Measurements from ENCODE around the gene PGAP3. TPM values are rescaled to one million over a fixed set of nuclear protein-coding genes. Genes with fewer than 3 reads are reported as not detected.
"Not testable (repeated sequence)": the region's sequence is repeated elsewhere in the genome, so short reads cannot be mapped to it uniquely, and the experiment has no call there.

PGAP3 gene
- polyA plus RNA-seq, 3 donors from 2014 or later = 24.0 to 47.1 (median 37.8) TPM

DNA sequence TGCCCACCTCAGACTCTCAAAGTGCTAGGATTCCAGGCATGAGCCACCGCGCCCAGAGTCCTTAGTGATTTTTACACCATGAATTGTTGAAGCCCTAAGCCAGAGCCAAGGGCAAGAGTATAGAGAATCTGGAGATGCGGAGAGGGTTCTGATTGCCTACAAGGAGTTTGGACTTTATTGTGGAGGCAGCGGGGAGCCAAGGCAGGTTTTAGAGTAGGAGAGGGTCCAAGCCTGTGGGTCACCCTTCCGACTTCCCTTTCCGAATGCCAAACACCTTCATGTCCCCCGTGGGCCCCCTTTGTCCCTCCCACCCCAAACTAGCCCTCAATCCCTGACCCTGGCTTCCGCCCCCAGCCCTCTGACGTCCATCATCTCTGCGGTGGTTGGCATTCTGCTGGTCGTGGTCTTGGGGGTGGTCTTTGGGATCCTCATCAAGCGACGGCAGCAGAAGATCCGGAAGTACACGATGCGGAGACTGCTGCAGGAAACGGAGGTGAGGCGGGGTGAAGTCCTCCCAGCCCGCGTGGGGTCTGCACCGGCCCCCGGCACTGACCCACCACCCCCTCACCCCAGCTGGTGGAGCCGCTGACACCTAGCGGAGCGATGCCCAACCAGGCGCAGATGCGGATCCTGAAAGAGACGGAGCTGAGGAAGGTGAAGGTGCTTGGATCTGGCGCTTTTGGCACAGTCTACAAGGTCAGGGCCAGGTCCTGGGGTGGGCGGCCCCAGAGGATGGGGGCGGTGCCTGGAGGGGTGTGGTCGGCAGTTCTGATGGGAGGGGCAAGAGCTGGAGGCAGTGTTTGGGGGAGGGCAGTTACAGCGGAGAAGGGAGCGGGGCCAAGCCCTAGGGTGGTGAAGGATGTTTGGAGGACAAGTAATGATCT is 35.4 kb upstream of the PGAP3 start:
- DNase-seq = no peak
- peak overlapping the region in 1 of 6 donors; percentile 68 for H3K27ac Mint-ChIP-seq
- H3K36me3 Mint-ChIP-seq = peaks cover 0 to 17% (median 5%) of the 10 kb centered on the region in 3 donors
- peaks cover 2 to 6% of the 10 kb centered on the region in 2 donors for H3K4me1 Mint-ChIP-seq
- no peaks in the 10 kb centered on the region for H3K9me3 Mint-ChIP-seq
- no peaks in the 10 kb centered on the region for H3K27me3 Mint-ChIP-seq (ENCODE audit: low read depth in 3 of 3)
- H3K4me3 Mint-ChIP-seq = no peak overlapping the region

- H3K27ac Mint-ChIP-seq = no peak overlapping the region
- H3K36me3 Mint-ChIP-seq = peaks cover 0 to 26% (median 9%) of the 10 kb centered on the region in 3 donors
- no peak for DNase-seq
- peaks cover 0 to 2% of the 10 kb centered on the region in 2 donors for H3K4me1 Mint-ChIP-seq
- no peaks in the 10 kb centered on the region for H3K27me3 Mint-ChIP-seq (ENCODE audit: low read depth in 3 of 3)
- H3K9me3 Mint-ChIP-seq = no peaks in the 10 kb centered on the region
- no peak overlapping the region for H3K4me3 Mint-ChIP-seq
Measured at GRCh38 chr17:39722104-39722503, 34.2 kb upstream of the PGAP3 start.

DNA sequence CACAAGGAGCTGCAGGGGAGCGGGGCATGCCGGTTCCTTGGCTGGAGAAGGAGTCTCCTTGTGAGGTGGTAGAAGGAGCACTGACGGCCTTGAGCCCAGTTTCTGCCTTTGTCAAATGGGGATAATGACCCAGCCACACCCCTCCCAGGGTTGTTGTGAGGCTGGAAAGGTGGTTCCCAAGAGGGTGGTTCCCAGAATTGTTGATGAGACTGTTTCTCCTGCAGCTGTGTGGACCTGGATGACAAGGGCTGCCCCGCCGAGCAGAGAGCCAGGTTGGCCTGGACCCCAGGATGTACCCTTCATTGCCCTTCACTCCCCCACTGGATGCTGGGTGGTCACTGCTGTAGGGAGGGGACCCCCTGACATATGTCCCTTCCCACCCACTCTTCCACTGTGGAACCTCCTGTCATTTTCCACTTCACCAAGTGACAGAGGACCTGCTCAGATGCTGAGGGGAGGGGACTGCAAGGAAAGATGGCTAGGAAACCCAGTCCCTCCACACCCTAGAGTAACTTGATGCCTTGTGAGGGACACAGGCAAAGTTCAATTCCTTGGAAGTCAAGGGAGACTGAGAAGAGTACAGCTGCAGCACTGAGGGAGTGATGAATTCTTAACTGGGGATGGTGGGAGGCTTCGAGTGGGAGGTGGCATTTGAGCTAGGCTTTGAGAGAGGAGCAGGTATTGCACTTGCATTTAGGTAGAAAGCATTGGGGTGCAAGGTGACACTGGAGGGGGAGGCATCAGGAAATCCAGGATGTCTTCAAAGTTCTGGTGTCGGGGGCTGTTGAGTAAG is 31.9 kb upstream of the PGAP3 start:
- H3K27me3 Mint-ChIP-seq (ENCODE audit: low read depth in 3 of 3) = no peaks in the 10 kb centered on the region
- H3K4me3 Mint-ChIP-seq = no peak overlapping the region
- H3K4me1 Mint-ChIP-seq = no peaks in the 10 kb centered on the region
- H3K36me3 Mint-ChIP-seq = peaks cover 0 to 20% (median 9%) of the 10 kb centered on the region in 3 donors
- DNase-seq = no peak
- H3K9me3 Mint-ChIP-seq = no peaks in the 10 kb centered on the region
- peak overlapping the region in 4 of 6 donors; percentile 2 to 69 (median 29) for H3K27ac Mint-ChIP-seq

DNA sequence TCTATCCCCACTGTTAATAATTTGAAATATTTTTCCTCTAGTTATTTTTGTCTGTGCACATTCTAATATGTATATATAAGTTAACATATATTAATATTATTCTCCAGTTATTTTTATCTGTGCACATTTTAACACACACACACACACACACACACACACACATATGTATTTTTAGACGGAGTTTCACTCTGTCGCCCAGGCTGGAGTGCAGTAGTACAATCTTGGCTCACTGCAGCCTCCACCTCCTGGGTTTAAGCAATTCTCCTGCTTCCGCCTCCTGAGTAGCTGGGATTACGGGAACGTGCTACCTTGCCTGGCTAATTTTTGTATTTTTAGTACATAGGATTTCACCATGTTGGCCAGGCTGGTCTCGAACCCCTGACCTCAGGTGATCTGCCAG is 29.8 kb upstream of the PGAP3 start:
- Mint-ChIP-seq H3K4me1 (peaks cover 2 to 3% of the 10 kb centered on the region in 2 donors), H3K9me3 (no peaks in the 10 kb centered on the region), H3K27me3 (ENCODE audit: low read depth in 3 of 3) (peaks cover 0 to 2% (median 0%) of the 10 kb centered on the region in 3 donors), H3K36me3 (peaks cover 2 to 17% (median 9%) of the 10 kb centered on the region in 3 donors), H3K27ac (peak overlapping the region in 1 of 6 donors; percentile 62), H3K4me3 (no peak overlapping the region)
- no peak for DNase-seq

DNA sequence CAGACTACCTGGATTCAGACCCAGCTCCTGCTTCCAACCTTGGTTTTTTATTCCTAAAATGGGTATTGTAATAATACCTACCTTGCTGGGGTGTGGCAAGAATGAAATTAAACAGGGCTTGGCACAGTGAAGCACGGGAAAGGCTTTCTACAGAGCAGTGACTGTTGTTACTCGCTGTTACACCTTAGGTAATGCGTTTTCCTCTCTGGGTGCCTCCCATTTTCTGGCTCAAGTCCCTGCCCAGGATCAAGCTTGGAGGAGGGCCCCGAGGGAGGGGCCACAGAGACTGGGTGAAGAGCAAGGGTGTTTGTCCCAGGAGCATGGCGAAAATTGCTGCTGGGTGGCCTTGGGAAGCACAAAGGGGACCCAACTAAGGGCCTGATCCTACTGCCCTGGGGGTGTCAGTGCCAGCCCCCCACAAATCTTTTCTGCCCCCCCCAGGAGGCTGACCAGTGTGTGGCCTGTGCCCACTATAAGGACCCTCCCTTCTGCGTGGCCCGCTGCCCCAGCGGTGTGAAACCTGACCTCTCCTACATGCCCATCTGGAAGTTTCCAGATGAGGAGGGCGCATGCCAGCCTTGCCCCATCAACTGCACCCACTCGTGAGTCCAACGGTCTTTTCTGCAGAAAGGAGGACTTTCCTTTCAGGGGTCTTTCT is 29.2 kb upstream of the PGAP3 start:
- Mint-ChIP-seq H3K9me3 (no peaks in the 10 kb centered on the region), H3K4me3 (no peak overlapping the region), H3K27ac (peak overlapping the region in 2 of 6 donors; percentile 53 to 62), H3K36me3 (peaks cover 7 to 23% (median 9%) of the 10 kb centered on the region in 3 donors), H3K27me3 (ENCODE audit: low read depth in 3 of 3) (peaks cover 0 to 2% (median 0%) of the 10 kb centered on the region in 3 donors), H3K4me1 (peaks cover 7 to 9% of the 10 kb centered on the region in 2 donors)
- DNase-seq = no peak

GRCh38 chr17:39716073-39716818 is 28.4 kb upstream of the PGAP3 start:
- no peak overlapping the region for H3K4me3 Mint-ChIP-seq
- DNase-seq = no peak
- H3K27ac Mint-ChIP-seq = no peak overlapping the region
- peaks cover 15 to 17% of the 10 kb centered on the region in 2 donors for H3K4me1 Mint-ChIP-seq
- no peaks in the 10 kb centered on the region for H3K9me3 Mint-ChIP-seq
- peaks cover 0 to 2% (median 0%) of the 10 kb centered on the region in 3 donors for H3K27me3 Mint-ChIP-seq (ENCODE audit: low read depth in 3 of 3)
- H3K36me3 Mint-ChIP-seq = peaks cover 7 to 23% (median 9%) of the 10 kb centered on the region in 3 donors

- Mint-ChIP-seq H3K4me1 (peaks cover 20 to 24% of the 10 kb centered on the region in 2 donors), H3K27ac (peak overlapping the region in 1 of 6 donors; percentile 40), H3K36me3 (peaks cover 7 to 23% (median 9%) of the 10 kb centered on the region in 3 donors)
Measured at GRCh38 chr17:39715375-39716072, 27.7 kb upstream of the PGAP3 start.

GRCh38 chr17:39714234-39714633 is 26.4 kb upstream of the PGAP3 start:
- no peaks in the 10 kb centered on the region for H3K9me3 Mint-ChIP-seq
- H3K4me1 Mint-ChIP-seq = peaks cover 33 to 37% of the 10 kb centered on the region in 2 donors
- DNase-seq = no peak
- H3K4me3 Mint-ChIP-seq = no peak overlapping the region
- peak overlapping the region in 2 of 6 donors; percentile 26 to 40 for H3K27ac Mint-ChIP-seq
- peaks cover 7 to 23% (median 9%) of the 10 kb centered on the region in 3 donors for H3K36me3 Mint-ChIP-seq
- H3K27me3 Mint-ChIP-seq (ENCODE audit: low read depth in 3 of 3) = peaks cover 0 to 2% (median 0%) of the 10 kb centered on the region in 3 donors

More at GRCh38 chr17:39715375-39716072, 27.7 kb upstream of the PGAP3 start:
- Mint-ChIP-seq H3K27me3 (ENCODE audit: low read depth in 3 of 3) (peaks cover 0 to 2% (median 0%) of the 10 kb centered on the region in 3 donors), H3K4me3 (no peak overlapping the region), H3K9me3 (no peaks in the 10 kb centered on the region)
- no peak for DNase-seq

DNA sequence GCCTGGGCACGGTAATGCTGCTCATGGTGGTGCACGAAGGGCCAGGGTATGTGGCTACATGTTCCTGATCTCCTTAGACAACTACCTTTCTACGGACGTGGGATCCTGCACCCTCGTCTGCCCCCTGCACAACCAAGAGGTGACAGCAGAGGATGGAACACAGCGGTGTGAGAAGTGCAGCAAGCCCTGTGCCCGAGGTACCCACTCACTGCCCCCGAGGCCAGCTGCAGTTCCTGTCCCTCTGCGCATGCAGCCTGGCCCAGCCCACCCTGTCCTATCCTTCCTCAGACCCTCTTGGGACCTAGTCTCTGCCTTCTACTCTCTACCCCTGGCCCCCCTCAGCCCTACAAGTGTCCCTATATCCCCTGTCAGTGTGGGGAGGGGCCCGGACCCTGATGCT is 24.0 kb upstream of the PGAP3 start:
- H3K27me3 Mint-ChIP-seq (ENCODE audit: low read depth in 3 of 3) = peaks cover 0 to 4% (median 0%) of the 10 kb centered on the region in 3 donors
- H3K4me1 Mint-ChIP-seq = peaks cover 56 to 61% of the 10 kb centered on the region in 2 donors
- H3K36me3 Mint-ChIP-seq = peaks cover 0 to 8% (median 7%) of the 10 kb centered on the region in 3 donors
- no peaks in the 10 kb centered on the region for H3K9me3 Mint-ChIP-seq
- DNase-seq = no peak
- H3K27ac Mint-ChIP-seq = peak overlapping the region; percentile 82 to 99 (median 95)
- H3K4me3 Mint-ChIP-seq = peak overlapping the region; percentile 22 to 86 (median 63)

DNA sequence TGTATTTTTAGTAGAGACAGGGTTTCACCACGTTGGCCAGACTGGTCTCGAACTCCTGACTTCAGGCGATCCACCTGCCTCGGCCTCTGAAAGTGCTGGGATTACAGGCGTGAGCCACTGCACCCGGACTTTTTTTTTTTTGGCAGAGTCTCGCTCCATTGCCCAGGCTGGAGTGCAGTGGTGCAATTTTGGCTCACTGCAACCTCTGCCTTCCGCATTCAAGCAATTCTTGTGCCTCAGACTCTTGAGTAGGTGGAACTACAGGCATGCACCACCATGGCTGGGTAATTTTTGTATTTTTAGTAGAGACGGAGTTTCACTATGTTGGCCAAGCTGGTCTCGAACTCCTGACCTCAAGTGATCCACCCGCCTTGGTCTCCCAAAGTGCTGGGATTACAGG is 23.2 kb upstream of the PGAP3 start:
- not testable (repeated sequence) for H3K9me3 Mint-ChIP-seq; H3K36me3 Mint-ChIP-seq; H3K27me3 Mint-ChIP-seq (ENCODE audit: low read depth in 3 of 3); DNase-seq
- H3K27ac Mint-ChIP-seq = peak overlapping the region; percentile 93 to 99 (median 96)
- peak overlapping the region; percentile 32 to 94 (median 86) for H3K4me3 Mint-ChIP-seq
- H3K4me1 Mint-ChIP-seq = peaks cover 63 to 67% of the 10 kb centered on the region in 2 donors

GRCh38 chr17:39709998-39710964 is 22.4 kb upstream of the PGAP3 start:
- Mint-ChIP-seq H3K27ac (peak overlapping the region; percentile 93 to 99 (median 96)), H3K4me1 (peaks cover 66 to 67% of the 10 kb centered on the region in 2 donors), H3K36me3 (peaks cover 0 to 8% (median 7%) of the 10 kb centered on the region in 3 donors), H3K27me3 (ENCODE audit: low read depth in 3 of 3) (peaks cover 0 to 4% (median 0%) of the 10 kb centered on the region in 3 donors), H3K9me3 (no peaks in the 10 kb centered on the region), H3K4me3 (peak overlapping the region; percentile 85 to 97 (median 93))
- DNase-seq = peak in 2 of 3 donors; percentile 19 to 28
